ENCODE measurements around the gene PLD2. TPM values are rescaled to one million over a fixed set of nuclear protein-coding genes. Genes with fewer than 3 reads are reported as not detected.
"Not testable (repeated sequence)": the region's sequence is repeated elsewhere in the genome, so short reads cannot be mapped to it uniquely, and the experiment has no call there.

Gene PLD2
- total RNA-seq, 1 experiment from 2014 or later = 31.7 TPM

DNA sequence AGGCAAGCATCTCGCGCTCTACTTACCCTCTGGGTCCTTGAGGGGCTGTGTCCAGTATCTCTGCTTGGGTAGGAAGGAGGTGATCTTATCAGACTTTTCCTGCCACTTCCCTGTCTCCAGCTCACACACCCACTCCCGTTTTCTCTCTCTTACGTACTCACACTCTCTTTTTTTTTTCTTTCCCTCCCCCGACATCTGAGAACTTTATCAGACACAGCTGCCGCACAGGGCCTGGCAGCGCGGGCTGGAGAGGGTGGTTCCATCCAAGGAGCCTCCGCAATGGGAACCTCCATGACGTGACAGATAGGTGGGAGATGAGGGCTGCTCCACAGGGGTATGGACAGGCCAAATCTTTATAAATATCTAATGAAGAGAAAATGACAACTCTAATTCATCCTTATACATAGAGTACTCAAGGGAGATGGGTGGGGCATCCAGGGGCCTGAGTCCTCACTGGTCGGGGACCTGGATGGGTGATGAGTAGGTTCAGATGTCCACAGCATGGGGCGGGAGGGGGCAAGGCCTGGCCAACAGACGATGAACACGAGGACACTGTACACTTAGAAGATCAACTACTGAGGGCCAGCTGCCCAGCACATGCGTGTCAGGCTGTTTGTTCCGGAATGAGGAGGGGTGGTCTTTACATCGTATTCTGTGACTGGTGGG is 49.5 kb downstream of the PLD2 start:
- Mint-ChIP-seq H3K36me3 (ENCODE audit: insufficient read depth, unreplicated experiment) (peaks cover 55% of the 10 kb centered on the region), H3K4me3 (ENCODE audit: unreplicated experiment) (no peak overlapping the region), H3K9me3 (ENCODE audit: unreplicated experiment) (no peaks in the 10 kb centered on the region), H3K27me3 (ENCODE audit: insufficient read depth, unreplicated experiment) (no peaks in the 10 kb centered on the region), H3K4me1 (ENCODE audit: insufficient read depth, unreplicated experiment) (peaks cover 66% of the 10 kb centered on the region), H3K27ac (ENCODE audit: low read depth, unreplicated experiment) (peak overlapping the region; percentile 85)
- ChIA-PET CTCF (interaction anchor here (0.5 kb wide), 1 partner anchor 24 kb away, joined by 4 read pairs; no protein-coding TSS in a partner anchor), POLR2A (interaction anchor here (1.4 to 3.5 kb wide), 2 partner anchors 12 to 21 kb away, joined by 4 to 50 read pairs; partner anchors contain the start of gene MINK1)
- TF ChIP-seq, protein P1, sequence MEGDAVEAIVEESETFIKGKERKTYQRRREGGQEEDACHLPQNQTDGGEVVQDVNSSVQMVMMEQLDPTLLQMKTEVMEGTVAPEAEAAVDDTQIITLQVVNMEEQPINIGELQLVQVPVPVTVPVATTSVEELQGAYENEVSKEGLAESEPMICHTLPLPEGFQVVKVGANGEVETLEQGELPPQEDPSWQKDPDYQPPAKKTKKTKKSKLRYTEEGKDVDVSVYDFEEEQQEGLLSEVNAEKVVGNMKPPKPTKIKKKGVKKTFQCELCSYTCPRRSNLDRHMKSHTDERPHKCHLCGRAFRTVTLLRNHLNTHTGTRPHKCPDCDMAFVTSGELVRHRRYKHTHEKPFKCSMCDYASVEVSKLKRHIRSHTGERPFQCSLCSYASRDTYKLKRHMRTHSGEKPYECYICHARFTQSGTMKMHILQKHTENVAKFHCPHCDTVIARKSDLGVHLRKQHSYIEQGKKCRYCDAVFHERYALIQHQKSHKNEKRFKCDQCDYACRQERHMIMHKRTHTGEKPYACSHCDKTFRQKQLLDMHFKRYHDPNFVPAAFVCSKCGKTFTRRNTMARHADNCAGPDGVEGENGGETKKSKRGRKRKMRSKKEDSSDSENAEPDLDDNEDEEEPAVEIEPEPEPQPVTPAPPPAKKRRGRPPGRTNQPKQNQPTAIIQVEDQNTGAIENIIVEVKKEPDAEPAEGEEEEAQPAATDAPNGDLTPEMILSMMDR (IDR thresholded peaks at IDR 0.05; ENCODE audit: unreplicated experiment) = no peak
- no TSS peak for BruUV-seq (replicated peaks)
- intact Hi-C loops (cut with micrococcal nuclease) = no loop called here
- DNase-seq (ENCODE audit: unreplicated experiment) = no peak

GRCh38 chr17:4856937-4857314 is 50.0 kb downstream of the PLD2 start:
- TF ChIP-seq, protein P1 (IDR thresholded peaks at IDR 0.05; ENCODE audit: unreplicated experiment) = no peak
- POLR2A ChIA-PET = interaction anchor here (0.6 to 5.6 kb wide), 5 partner anchors 7 to 147 kb away, joined by 3 to 94 read pairs (median 4); partner anchors contain the start of genes ARRB2, MINK1 and PLD2
- H3K4me3 Mint-ChIP-seq (ENCODE audit: unreplicated experiment) = no peak overlapping the region
- no peaks in the 10 kb centered on the region for H3K9me3 Mint-ChIP-seq (ENCODE audit: unreplicated experiment)
- CTCF ChIA-PET = interaction anchor here (0.5 to 0.8 kb wide), 2 partner anchors 23 to 38 kb away, joined by 3 to 4 read pairs; no protein-coding TSS in a partner anchor
- DNase-seq (ENCODE audit: unreplicated experiment) = no peak
- no peaks in the 10 kb centered on the region for H3K27me3 Mint-ChIP-seq (ENCODE audit: insufficient read depth, unreplicated experiment)
- H3K36me3 Mint-ChIP-seq (ENCODE audit: insufficient read depth, unreplicated experiment) = peaks cover 59% of the 10 kb centered on the region
- no TSS peak for BruUV-seq (replicated peaks)
- peaks cover 61% of the 10 kb centered on the region for H3K4me1 Mint-ChIP-seq (ENCODE audit: insufficient read depth, unreplicated experiment)
- intact Hi-C loops (cut with micrococcal nuclease) = no loop called here
- peak overlapping the region; percentile 85 for H3K27ac Mint-ChIP-seq (ENCODE audit: low read depth, unreplicated experiment)

DNA sequence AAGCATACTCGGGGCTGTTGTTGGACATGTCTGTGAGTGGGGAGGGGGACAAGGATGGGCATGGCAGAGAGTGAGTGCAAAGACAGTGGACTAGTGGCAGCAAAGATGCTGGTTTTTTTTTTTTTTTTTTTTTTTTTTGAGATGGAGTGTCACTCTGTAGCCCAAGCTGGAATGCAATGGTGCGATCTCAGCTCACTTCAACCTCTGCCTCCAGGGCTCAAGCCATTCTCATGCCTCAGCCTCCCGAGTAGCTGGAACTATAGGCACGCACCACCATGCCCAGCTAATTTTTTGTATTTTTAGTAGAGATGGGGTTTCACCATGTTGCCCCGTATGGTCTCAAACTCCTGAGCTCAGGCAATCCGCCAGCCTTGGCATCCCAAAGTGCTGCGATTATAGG is 50.4 kb downstream of the PLD2 start:
- H3K36me3 Mint-ChIP-seq (ENCODE audit: insufficient read depth, unreplicated experiment) = peaks cover 59% of the 10 kb centered on the region
- BruUV-seq (replicated peaks); H3K9me3 Mint-ChIP-seq (ENCODE audit: unreplicated experiment); H3K4me3 Mint-ChIP-seq (ENCODE audit: unreplicated experiment); DNase-seq (ENCODE audit: unreplicated experiment); intact Hi-C loops (cut with micrococcal nuclease); H3K27me3 Mint-ChIP-seq (ENCODE audit: insufficient read depth, unreplicated experiment): not testable (repeated sequence)
- POLR2A ChIA-PET = interaction anchor here (0.6 to 5.6 kb wide), 7 partner anchors 7 to 147 kb away, joined by 3 to 94 read pairs (median 14); partner anchors contain the start of genes ARRB2, GLTPD2, MINK1 and PLD2
- CTCF ChIA-PET = interaction anchor here (0.6 to 2.2 kb wide), 6 partner anchors 10 to 206 kb away, joined by 3 to 5 read pairs (median 4); no protein-coding TSS in a partner anchor
- H3K4me1 Mint-ChIP-seq (ENCODE audit: insufficient read depth, unreplicated experiment) = peaks cover 56% of the 10 kb centered on the region
- peak overlapping the region; percentile 89 for H3K27ac Mint-ChIP-seq (ENCODE audit: low read depth, unreplicated experiment)

GRCh38 chr17:4858068-4858881 is 51.3 kb downstream of the PLD2 start:
- BruUV-seq (replicated peaks) = no TSS peak
- H3K9me3 Mint-ChIP-seq (ENCODE audit: unreplicated experiment) = no peaks in the 10 kb centered on the region
- intact Hi-C loops (cut with micrococcal nuclease) = no loop called here
- ChIA-PET POLR2A (interaction anchor here (0.9 to 5.6 kb wide), 16 partner anchors 8 to 715 kb away, joined by 3 to 94 read pairs (median 6); partner anchors contain the start of genes CYB5D2, GLTPD2, MINK1 and PLD2), CTCF (interaction anchor here (0.6 to 2.2 kb wide), 10 partner anchors 8 to 206 kb away, joined by 3 to 5 read pairs (median 4); no protein-coding TSS in a partner anchor)
- peak; percentile 45 for DNase-seq (ENCODE audit: unreplicated experiment)
- H3K27me3 Mint-ChIP-seq (ENCODE audit: insufficient read depth, unreplicated experiment) = no peaks in the 10 kb centered on the region
- TF ChIP-seq, protein P1 (IDR thresholded peaks at IDR 0.05; ENCODE audit: unreplicated experiment) = no peak
- peak overlapping the region; percentile 89 for H3K27ac Mint-ChIP-seq (ENCODE audit: low read depth, unreplicated experiment)
- peaks cover 58% of the 10 kb centered on the region for H3K4me1 Mint-ChIP-seq (ENCODE audit: insufficient read depth, unreplicated experiment)
- H3K4me3 Mint-ChIP-seq (ENCODE audit: unreplicated experiment) = peak overlapping the region; percentile 83
- peaks cover 63% of the 10 kb centered on the region for H3K36me3 Mint-ChIP-seq (ENCODE audit: insufficient read depth, unreplicated experiment)
